Measurements from ENCODE around the gene ZBTB11.
"Not testable (repeated sequence)": the region's sequence is repeated elsewhere in the genome, so short reads cannot be mapped to it uniquely, and the experiment has no call there.

ZBTB11 gene

GRCh38 chr3:101676765-101677435 is at the start of gene ZBTB11:
Gene ZBTB11 (minus strand): TSS chr3:101677132. CDS start chr3:101676914, 218 bp downstream.
- in situ Hi-C loops (cut with HindIII; ENCODE audit: low sequenced_read_pairs): no loop called here

- in situ Hi-C loops (cut with HindIII; ENCODE audit: low sequenced_read_pairs): no loop called here
Observed at GRCh38 chr3:101725890-101726275, 49.0 kb upstream of the ZBTB11 start.

- in situ Hi-C loops (cut with HindIII; ENCODE audit: low sequenced_read_pairs): no loop called here
Observed at GRCh38 chr3:101725194-101725889, 48.4 kb upstream of the ZBTB11 start.

GRCh38 chr3:101724329-101725193 is 47.6 kb upstream of the ZBTB11 start, which contains the start of gene CEP97:
Gene CEP97 (plus strand): TSS chr3:101724614. CDS start chr3:101724677, 63 bp downstream.
- in situ Hi-C loops (cut with HindIII; ENCODE audit: low sequenced_read_pairs): no loop called here

- in situ Hi-C loops (cut with HindIII; ENCODE audit: low sequenced_read_pairs): no loop called here
Observed at GRCh38 chr3:101722394-101723173, 45.7 kb upstream of the ZBTB11 start.

- in situ Hi-C loops (cut with HindIII; ENCODE audit: low sequenced_read_pairs): no loop called here
Observed at GRCh38 chr3:101720851-101721840, 44.2 kb upstream of the ZBTB11 start.

GRCh38 chr3:101719604-101720185 is 42.8 kb upstream of the ZBTB11 start:
- in situ Hi-C loops (cut with HindIII; ENCODE audit: low sequenced_read_pairs): no loop called here

GRCh38 chr3:101718455-101718854 is 41.5 kb upstream of the ZBTB11 start:
- in situ Hi-C loops (cut with HindIII; ENCODE audit: low sequenced_read_pairs): no loop called here

GRCh38 chr3:101709126-101709525 is 32.2 kb upstream of the ZBTB11 start:
- in situ Hi-C loops (cut with HindIII; ENCODE audit: low sequenced_read_pairs): no loop called here

GRCh38 chr3:101704639-101705038 is 27.7 kb upstream of the ZBTB11 start:
- in situ Hi-C loops (cut with HindIII; ENCODE audit: low sequenced_read_pairs): not testable (repeated sequence)

- in situ Hi-C loops (cut with HindIII; ENCODE audit: low sequenced_read_pairs): no loop called here
Observed at GRCh38 chr3:101703169-101703568, 26.2 kb upstream of the ZBTB11 start.

- in situ Hi-C loops (cut with HindIII; ENCODE audit: low sequenced_read_pairs): no loop called here
Observed at GRCh38 chr3:101702726-101703125, 25.8 kb upstream of the ZBTB11 start.

- in situ Hi-C loops (cut with HindIII; ENCODE audit: low sequenced_read_pairs): no loop called here
Observed at GRCh38 chr3:101701696-101702634, 25.0 kb upstream of the ZBTB11 start.

- in situ Hi-C loops (cut with HindIII; ENCODE audit: low sequenced_read_pairs): no loop called here
Observed at GRCh38 chr3:101695779-101696372, 18.9 kb upstream of the ZBTB11 start.

- in situ Hi-C loops (cut with HindIII; ENCODE audit: low sequenced_read_pairs): not testable (repeated sequence)
Observed at GRCh38 chr3:101694836-101695235, 17.9 kb upstream of the ZBTB11 start.

GRCh38 chr3:101693540-101693939 is 16.6 kb upstream of the ZBTB11 start:
- in situ Hi-C loops (cut with HindIII; ENCODE audit: low sequenced_read_pairs): not testable (repeated sequence)
